Astrocyte (in vitro differentiated cells and primary cell): ENCODE results near the gene SAMD10. TPM values are rescaled to one million over a fixed set of nuclear protein-coding genes. Genes with fewer than 3 reads are reported as not detected.

ENCODE experiments used
- DNase-seq: peaks from one replicate; pipeline ENCODE4 v3.0.0-alpha.2; 2010; ENCODE audit warnings: low read depth
- FAIRE-seq: peaks from 2 replicates; lab custom pipeline; 2011; peaks lifted over from hg19 to GRCh38; lab: Jason Lieb, UNC
- H2AFZ ChIP-seq: 2 replicates; pipeline ENCODE4 v1.6.0; 2012; ENCODE audit warnings: low read depth, low read length, inconsistent platforms
- H3K27ac ChIP-seq: 2 replicates; pipeline ENCODE4 v1.5.1; 2011; ENCODE audit warnings: low read depth, low read length, inconsistent platforms
- H3K27me3 ChIP-seq: 2 replicates; pipeline ENCODE4 v1.6.0; 2011; ENCODE audit warnings: low read length, inconsistent platforms; ENCODE audit not compliant: insufficient read depth
- H3K36me3 ChIP-seq: 2 replicates; pipeline ENCODE4 v1.5.1; 2011; ENCODE audit warnings: low read length, inconsistent platforms; ENCODE audit not compliant: insufficient read depth
- H3K4me1 ChIP-seq: 2 replicates; pipeline ENCODE4 v1.5.1; 2011; ENCODE audit warnings: low read length, inconsistent platforms; ENCODE audit not compliant: insufficient read depth
- H3K4me2 ChIP-seq: 2 replicates; pipeline ENCODE4 v1.6.0; 2012; ENCODE audit warnings: low read length, inconsistent platforms
- H3K4me3 ChIP-seq: 2 replicates; pipeline ENCODE4 v1.5.1; 2011; ENCODE audit warnings: low read depth, mild to moderate bottlenecking, low read length, inconsistent platforms; ENCODE audit not compliant: insufficient read depth
- H3K79me2 ChIP-seq: 2 replicates; pipeline ENCODE4 v1.6.0; 2012; ENCODE audit warnings: mild to moderate bottlenecking, low read length, inconsistent platforms; ENCODE audit not compliant: insufficient read depth
- H3K9ac ChIP-seq: 2 replicates; pipeline ENCODE4 v1.6.0; 2012; ENCODE audit warnings: mild to moderate bottlenecking, low read length, inconsistent platforms
- H3K9me3 ChIP-seq: 2 replicates; pipeline ENCODE4 v1.5.1; 2012; ENCODE audit warnings: low read depth, mild to moderate bottlenecking, low read length, inconsistent platforms; ENCODE audit not compliant: insufficient read depth
- H4K20me1 ChIP-seq: 2 replicates; pipeline ENCODE4 v1.6.0; 2012; ENCODE audit warnings: low read length, inconsistent platforms; ENCODE audit not compliant: insufficient read depth
- H3K27ac Mint-ChIP-seq: one replicate; pipeline ENCODE4 v1.8.0; 2021; ENCODE audit warnings: mild to moderate bottlenecking, mixed read lengths; ENCODE audit not compliant: unreplicated experiment
- H3K27me3 Mint-ChIP-seq: one replicate; pipeline ENCODE4 v1.8.0; 2021; ENCODE audit warnings: low read depth, mixed read lengths; ENCODE audit not compliant: unreplicated experiment
- H3K36me3 Mint-ChIP-seq: one replicate; pipeline ENCODE4 v1.8.0; 2021; ENCODE audit warnings: low read depth, mixed read lengths; ENCODE audit not compliant: unreplicated experiment
- H3K4me1 Mint-ChIP-seq: one replicate; pipeline ENCODE4 v1.8.0; 2021; ENCODE audit warnings: low read depth, mixed read lengths; ENCODE audit not compliant: unreplicated experiment
- H3K4me3 Mint-ChIP-seq: one replicate; pipeline ENCODE4 v1.8.0; 2021; ENCODE audit warnings: mild to moderate bottlenecking, moderate library complexity, mixed read lengths; ENCODE audit not compliant: unreplicated experiment
- H3K9me3 Mint-ChIP-seq: one replicate; pipeline ENCODE4 v1.8.0; 2021; ENCODE audit warnings: mild to moderate bottlenecking, mixed read lengths; ENCODE audit not compliant: unreplicated experiment
- CTCF ChIP-seq: IDR thresholded peaks from 2 replicates; pipeline ENCODE4 v1.5.1; 2011; ENCODE audit warnings: low read depth, mild to moderate bottlenecking, inconsistent platforms, low read length, moderate library complexity; ENCODE audit not compliant: insufficient read depth
- EZH2 ChIP-seq: IDR thresholded peaks from 2 replicates; pipeline ENCODE4 v1.6.1; 2012; ENCODE audit warnings: mild to moderate bottlenecking, low read length, inconsistent platforms; ENCODE audit not compliant: insufficient read depth
- total RNA-seq: library from RNA; stranded (reverse); gene quantifications from 2 replicates; pipeline ENCODE4 v1.2.1, GENCODE V29; 2021

The SAMD10 gene
- total RNA-seq, 1 donor from 2014 or later: 4.3 TPM

- H3K9ac ChIP-seq: no peak overlapping the region
- H3K27ac Mint-ChIP-seq: no peak overlapping the region
Observed at GRCh38 chr20:63979229-63979556, 249 bp downstream of the SAMD10 start.

DNA sequence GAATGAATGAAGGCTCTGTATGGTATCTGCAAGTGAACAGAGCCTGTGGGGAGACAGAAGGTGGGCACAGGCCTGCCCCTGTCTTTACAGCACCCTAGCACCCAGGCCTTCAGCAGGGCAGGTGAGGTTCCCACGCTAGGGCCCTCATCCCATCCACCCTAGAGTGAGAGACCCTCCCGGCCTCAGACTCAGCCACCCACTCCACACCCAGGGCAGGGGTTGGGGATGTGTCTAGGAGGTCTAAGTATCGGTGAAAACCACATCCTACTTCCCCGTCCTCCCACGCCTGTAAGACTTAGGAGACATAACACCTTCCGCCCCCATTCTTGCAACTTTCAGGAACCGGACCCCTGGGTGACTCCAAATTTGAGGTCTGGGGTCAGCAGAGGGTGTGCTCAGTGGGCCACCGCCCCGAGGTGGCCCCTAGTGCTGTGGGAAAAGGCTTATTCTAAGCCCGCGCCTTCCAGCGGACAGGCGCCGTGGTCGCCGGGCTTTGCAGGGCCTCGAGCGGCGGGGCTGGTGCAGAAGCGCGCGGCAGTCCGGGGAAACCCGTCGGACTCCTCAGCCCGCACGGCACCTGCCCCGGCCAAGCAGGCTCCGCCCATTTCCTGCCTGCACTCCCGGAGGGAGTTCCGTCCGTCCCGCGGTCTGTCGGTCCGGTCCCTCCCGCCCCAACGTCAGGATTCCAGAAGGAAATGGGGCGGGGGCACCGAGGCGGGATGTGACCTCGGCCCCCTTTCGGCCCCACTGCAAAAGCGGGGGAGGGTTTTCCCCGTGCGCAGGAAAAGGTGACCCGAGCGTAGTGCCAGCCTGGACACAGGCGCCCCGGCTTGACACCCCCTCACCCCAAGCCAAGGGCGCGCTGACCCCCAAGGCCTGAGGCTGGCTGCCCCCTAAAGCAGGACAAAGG lies 868 bp downstream of the SAMD10 start:
- peak overlapping the region; percentile 58 for H2AFZ ChIP-seq
- peak overlapping the region; percentile 58 for H3K27ac Mint-ChIP-seq

More at GRCh38 chr20:63979229-63979556, 249 bp downstream of the SAMD10 start:
- Mint-ChIP-seq H3K9me3 (no peaks in the 10 kb centered on the region), H3K4me1 (peaks cover 31% of the 10 kb centered on the region), H3K4me3 (peak overlapping the region; percentile 78), H3K27me3 (no peaks in the 10 kb centered on the region), H3K36me3 (peaks cover 5% of the 10 kb centered on the region)
- Histone ChIP-seq H3K4me2 (peak overlapping the region; percentile 89), H3K4me3 (peak overlapping the region; percentile 41), H3K9me3 (no peaks in the 10 kb centered on the region), H3K79me2 (peaks cover 21% of the 10 kb centered on the region), H4K20me1 (peaks cover 15% of the 10 kb centered on the region), H3K4me1 (peaks cover 44% of the 10 kb centered on the region), H2AFZ (peak overlapping the region; percentile 58), H3K36me3 (peaks cover 2% of the 10 kb centered on the region), H3K27me3 (no peaks in the 10 kb centered on the region), H3K27ac (no peak overlapping the region)
- no peak for TF ChIP-seq CTCF
- TF ChIP-seq EZH2: no peak
- no peak for FAIRE-seq
- DNase-seq: no peak

More for the DNA sequence above, 868 bp downstream of the SAMD10 start:
- FAIRE-seq (no peak), DNase-seq (no peak)
- H3K4me3 ChIP-seq: peak overlapping the region; percentile 41
- peaks cover 15% of the 10 kb centered on the region for H4K20me1 ChIP-seq
- H3K4me2 ChIP-seq: peak overlapping the region; percentile 89
- Mint-ChIP-seq H3K27me3 (no peaks in the 10 kb centered on the region), H3K4me1 (peaks cover 31% of the 10 kb centered on the region), H3K9me3 (no peaks in the 10 kb centered on the region), H3K4me3 (peak overlapping the region; percentile 78), H3K36me3 (peaks cover 5% of the 10 kb centered on the region)
- peaks cover 21% of the 10 kb centered on the region for H3K79me2 ChIP-seq
- peaks cover 46% of the 10 kb centered on the region for H3K4me1 ChIP-seq
- H3K27me3 ChIP-seq: no peaks in the 10 kb centered on the region
- no peak overlapping the region for H3K27ac ChIP-seq
- no peaks in the 10 kb centered on the region for H3K9me3 ChIP-seq
- no peak overlapping the region for H3K9ac ChIP-seq
- H3K36me3 ChIP-seq: peaks cover 2% of the 10 kb centered on the region
- TF ChIP-seq EZH2 (no peak), CTCF (no peak)
